Adipocyte (in vitro differentiated cells): Measurements from ENCODE around the gene MAP3K20.
A peak's percentile ranks its signal among the peaks of the same experiment; 100 is the strongest.
"Not testable (repeated sequence)": the region's sequence is repeated elsewhere in the genome, so short reads cannot be mapped to it uniquely, and the experiment has no call there.

Source experiments
- DNase-seq: peaks from one replicate; pipeline ENCODE4 v3.0.0-alpha.2; 2015; ENCODE audit warnings: low read depth
- H3K27me3 ChIP-seq: replicated peaks from 2 replicates; pipeline ENCODE4 v1.7.0; 2013; ENCODE audit warnings: mild to moderate bottlenecking, low read length, moderate library complexity; ENCODE audit not compliant: control insufficient read depth, insufficient read depth
- H3K36me3 ChIP-seq: 2 replicates; pipeline ENCODE4 v1.7.0; 2013; ENCODE audit warnings: low read length, mild to moderate bottlenecking, moderate library complexity; ENCODE audit not compliant: control insufficient read depth, insufficient read depth, severe bottlenecking
- H3K4me1 ChIP-seq: 2 replicates; pipeline ENCODE4 v1.7.0; 2013; ENCODE audit warnings: mild to moderate bottlenecking, low read length, moderate library complexity; ENCODE audit not compliant: control insufficient read depth, insufficient read depth
- H3K4me3 ChIP-seq: 2 replicates; pipeline ENCODE4 v1.7.0; 2013; ENCODE audit warnings: mild to moderate bottlenecking, low read length, moderate library complexity
- H3K9ac ChIP-seq: 2 replicates; pipeline ENCODE4 v1.7.0; 2013; ENCODE audit warnings: mild to moderate bottlenecking, low read length, moderate library complexity
- H3K9me3 ChIP-seq: 2 replicates; pipeline ENCODE4 v1.7.0; 2013; ENCODE audit warnings: mild to moderate bottlenecking, low read length, moderate library complexity; ENCODE audit not compliant: control insufficient read depth

Gene MAP3K20

GRCh38 chr2:173090973-173091660, 15.5 kb downstream of the MAP3K20 start:
- Histone ChIP-seq H3K27me3 (no peaks in the 10 kb centered on the region), H3K4me3 (peak overlapping the region; percentile 70), H3K9me3 (no peaks in the 10 kb centered on the region), H3K4me1 (peaks cover 41% of the 10 kb centered on the region), H3K36me3 (no peaks in the 10 kb centered on the region), H3K9ac (peak overlapping the region; percentile 78)
- no peak for DNase-seq

GRCh38 chr2:173091910-173092309, 16.3 kb downstream of the MAP3K20 start:
- Histone ChIP-seq H3K27me3 (no peaks in the 10 kb centered on the region), H3K4me1 (peaks cover 33% of the 10 kb centered on the region), H3K36me3 (peaks cover 5% of the 10 kb centered on the region), H3K9me3 (no peaks in the 10 kb centered on the region), H3K9ac (peak overlapping the region; percentile 78), H3K4me3 (no peak overlapping the region)
- DNase-seq: no peak

- H3K9me3 ChIP-seq: no peaks in the 10 kb centered on the region
- no peak overlapping the region for H3K4me3 ChIP-seq
- H3K27me3 ChIP-seq: no peaks in the 10 kb centered on the region
- H3K4me1 ChIP-seq: peaks cover 26% of the 10 kb centered on the region
- DNase-seq: no peak
- H3K9ac ChIP-seq: no peak overlapping the region
- peaks cover 10% of the 10 kb centered on the region for H3K36me3 ChIP-seq
Measured at GRCh38 chr2:173092844-173093402, 17.3 kb downstream of the MAP3K20 start.

- H3K4me3 ChIP-seq, H3K9me3 ChIP-seq, H3K9ac ChIP-seq, H3K27me3 ChIP-seq, DNase-seq, H3K36me3 ChIP-seq: not testable (repeated sequence)
- peaks cover 26% of the 10 kb centered on the region for H3K4me1 ChIP-seq
Measured at GRCh38 chr2:173093617-173094016, 18.0 kb downstream of the MAP3K20 start.

- H3K9me3 ChIP-seq: no peaks in the 10 kb centered on the region
- peaks cover 14% of the 10 kb centered on the region for H3K36me3 ChIP-seq
- peaks cover 26% of the 10 kb centered on the region for H3K4me1 ChIP-seq
- no peak overlapping the region for H3K4me3 ChIP-seq
- no peak for DNase-seq
- H3K9ac ChIP-seq: no peak overlapping the region
- no peaks in the 10 kb centered on the region for H3K27me3 ChIP-seq
Measured at GRCh38 chr2:173094731-173095130, 19.1 kb downstream of the MAP3K20 start.

- no peak for DNase-seq
- Histone ChIP-seq H3K4me3 (no peak overlapping the region), H3K4me1 (peaks cover 20% of the 10 kb centered on the region), H3K9me3 (no peaks in the 10 kb centered on the region), H3K9ac (no peak overlapping the region), H3K36me3 (peaks cover 16% of the 10 kb centered on the region), H3K27me3 (no peaks in the 10 kb centered on the region)
Measured at GRCh38 chr2:173095356-173095755, 19.7 kb downstream of the MAP3K20 start.

GRCh38 chr2:173099271-173099670, 23.6 kb downstream of the MAP3K20 start:
- no peak overlapping the region for H3K9ac ChIP-seq
- H3K4me3 ChIP-seq: no peak overlapping the region
- DNase-seq: no peak
- H3K36me3 ChIP-seq: peaks cover 24% of the 10 kb centered on the region
- H3K27me3 ChIP-seq: no peaks in the 10 kb centered on the region
- H3K4me1 ChIP-seq: peaks cover 12% of the 10 kb centered on the region
- H3K9me3 ChIP-seq: no peaks in the 10 kb centered on the region

- Histone ChIP-seq H3K9me3 (no peaks in the 10 kb centered on the region), H3K9ac (no peak overlapping the region), H3K4me3 (no peak overlapping the region), H3K4me1 (peaks cover 12% of the 10 kb centered on the region), H3K27me3 (no peaks in the 10 kb centered on the region), H3K36me3 (peaks cover 25% of the 10 kb centered on the region)
- no peak for DNase-seq
Measured at GRCh38 chr2:173099804-173100203, 24.2 kb downstream of the MAP3K20 start.

- Histone ChIP-seq H3K9ac (peak overlapping the region; percentile 23), H3K9me3 (no peaks in the 10 kb centered on the region), H3K27me3 (no peaks in the 10 kb centered on the region), H3K4me3 (no peak overlapping the region), H3K4me1 (peaks cover 12% of the 10 kb centered on the region), H3K36me3 (peaks cover 22% of the 10 kb centered on the region)
- peak; percentile 72 for DNase-seq
Measured at GRCh38 chr2:173101687-173102086, 26.0 kb downstream of the MAP3K20 start.

GRCh38 chr2:173104156-173104555, 28.5 kb downstream of the MAP3K20 start:
- H3K9me3 ChIP-seq: no peaks in the 10 kb centered on the region
- H3K36me3 ChIP-seq: peaks cover 15% of the 10 kb centered on the region
- no peak overlapping the region for H3K9ac ChIP-seq
- no peak for DNase-seq
- H3K4me3 ChIP-seq: no peak overlapping the region
- H3K27me3 ChIP-seq: no peaks in the 10 kb centered on the region
- H3K4me1 ChIP-seq: peaks cover 16% of the 10 kb centered on the region

- no peaks in the 10 kb centered on the region for H3K9me3 ChIP-seq
- H3K4me1 ChIP-seq: peaks cover 15% of the 10 kb centered on the region
- H3K9ac ChIP-seq: no peak overlapping the region
- DNase-seq: no peak
- no peak overlapping the region for H3K4me3 ChIP-seq
- no peaks in the 10 kb centered on the region for H3K27me3 ChIP-seq
- H3K36me3 ChIP-seq: peaks cover 9% of the 10 kb centered on the region
Measured at GRCh38 chr2:173106959-173107628, 31.4 kb downstream of the MAP3K20 start.
